GM12891 (cell line): ENCODE data around the gene IRX5.

Experiments
- PAX5 ChIP-seq: IDR thresholded peaks from 2 replicates; pipeline ENCODE4 v1.6.1; 2011; ENCODE audit warnings: low read length, moderate library complexity, mild to moderate bottlenecking; ENCODE audit not compliant: insufficient read depth, severe bottlenecking
- POLR2A ChIP-seq: IDR thresholded peaks from 2 replicates; pipeline ENCODE4 v1.6.1; 2011; ENCODE audit warnings: low read depth, low read length, control low read depth
- POLR2AphosphoS5 ChIP-seq: IDR thresholded peaks from 2 replicates; pipeline ENCODE4 v1.6.1; 2011; ENCODE audit warnings: low read depth, low read length, control low read depth

GRCh38 chr16:54939510-54940278 is 9.0 kb downstream of the IRX5 start:
- TF ChIP-seq PAX5 (no peak), POLR2A (no peak), POLR2AphosphoS5 (no peak)
